Measurements from ENCODE around the gene NAV3.

The NAV3 gene

DNA sequence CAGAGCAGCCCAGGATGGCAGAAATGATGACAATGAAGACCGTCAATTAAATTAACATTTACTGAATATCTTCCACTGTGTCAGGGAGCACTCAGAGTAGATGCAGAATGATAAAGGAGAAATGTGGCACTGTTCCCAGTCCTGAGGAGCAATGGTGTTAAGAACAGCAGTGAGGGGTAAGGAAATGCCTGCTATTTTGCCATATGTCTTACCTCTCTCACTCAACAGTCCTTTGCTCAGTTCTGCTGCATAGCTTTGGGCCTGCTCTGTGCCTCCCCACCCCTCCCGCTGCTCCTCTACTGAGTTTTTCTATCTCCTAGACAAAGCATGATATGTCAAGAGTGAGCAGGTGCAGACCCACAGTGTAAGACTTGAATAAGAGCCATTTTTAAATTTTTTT, 318.8 kb downstream of the NAV3 start:
- no peak overlapping the region for H3K27ac ChIP-seq
- TF ChIP-seq, protein P1, sequence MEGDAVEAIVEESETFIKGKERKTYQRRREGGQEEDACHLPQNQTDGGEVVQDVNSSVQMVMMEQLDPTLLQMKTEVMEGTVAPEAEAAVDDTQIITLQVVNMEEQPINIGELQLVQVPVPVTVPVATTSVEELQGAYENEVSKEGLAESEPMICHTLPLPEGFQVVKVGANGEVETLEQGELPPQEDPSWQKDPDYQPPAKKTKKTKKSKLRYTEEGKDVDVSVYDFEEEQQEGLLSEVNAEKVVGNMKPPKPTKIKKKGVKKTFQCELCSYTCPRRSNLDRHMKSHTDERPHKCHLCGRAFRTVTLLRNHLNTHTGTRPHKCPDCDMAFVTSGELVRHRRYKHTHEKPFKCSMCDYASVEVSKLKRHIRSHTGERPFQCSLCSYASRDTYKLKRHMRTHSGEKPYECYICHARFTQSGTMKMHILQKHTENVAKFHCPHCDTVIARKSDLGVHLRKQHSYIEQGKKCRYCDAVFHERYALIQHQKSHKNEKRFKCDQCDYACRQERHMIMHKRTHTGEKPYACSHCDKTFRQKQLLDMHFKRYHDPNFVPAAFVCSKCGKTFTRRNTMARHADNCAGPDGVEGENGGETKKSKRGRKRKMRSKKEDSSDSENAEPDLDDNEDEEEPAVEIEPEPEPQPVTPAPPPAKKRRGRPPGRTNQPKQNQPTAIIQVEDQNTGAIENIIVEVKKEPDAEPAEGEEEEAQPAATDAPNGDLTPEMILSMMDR (conservative IDR thresholded peaks at IDR 0.05), result no peak

DNA sequence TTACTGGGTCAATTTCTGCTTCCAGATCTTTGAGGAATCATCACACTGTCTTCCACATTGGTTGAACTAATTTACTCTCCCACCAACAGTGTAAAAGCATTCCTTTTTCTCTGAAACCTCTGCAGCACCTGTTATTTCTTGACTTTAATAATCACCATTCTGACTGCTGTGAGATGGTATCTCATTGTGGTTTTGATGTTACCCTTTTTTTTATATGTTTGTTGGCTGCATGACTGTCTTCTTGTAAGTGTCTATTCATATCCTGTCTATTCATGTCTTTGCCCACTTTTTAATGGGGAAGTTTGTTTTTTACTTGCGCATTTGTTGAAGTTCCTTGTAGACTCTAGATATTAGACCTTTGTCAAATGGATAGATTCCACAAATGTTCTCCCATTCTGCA, 324.9 kb downstream of the NAV3 start:
- H3K27ac ChIP-seq, result no peak overlapping the region
- TF ChIP-seq, protein P1 (conservative IDR thresholded peaks at IDR 0.05), result no peak

DNA sequence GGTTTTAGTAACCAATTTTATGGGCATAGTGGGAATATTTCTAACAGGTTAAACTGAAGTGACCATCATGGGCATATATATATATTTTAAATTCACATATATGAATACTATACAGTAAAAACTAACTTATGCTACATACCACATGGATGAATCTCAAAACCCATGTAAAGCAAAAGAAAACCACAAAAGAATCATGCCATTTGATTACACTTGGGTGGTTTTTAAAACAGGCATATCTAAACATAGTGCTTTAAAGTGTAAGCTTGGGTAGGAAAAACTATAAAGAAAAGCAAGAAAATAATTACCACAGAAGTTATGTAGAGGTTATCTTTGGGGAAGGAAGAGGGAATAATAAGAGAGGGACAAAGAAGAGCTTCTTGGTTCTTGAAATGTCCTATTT, 326.1 kb downstream of the NAV3 start:
- H3K27ac ChIP-seq, result no peak overlapping the region
- TF ChIP-seq, protein P1 (conservative IDR thresholded peaks at IDR 0.05), result no peak

- TF ChIP-seq, protein P1 (conservative IDR thresholded peaks at IDR 0.05), result no peak
- H3K27ac ChIP-seq, result no peak overlapping the region
Measured at GRCh38 chr12:78157199-78157598, 326.5 kb downstream of the NAV3 start.

GRCh38 chr12:78164154-78164553, 333.5 kb downstream of the NAV3 start:
- TF ChIP-seq, protein P1 (conservative IDR thresholded peaks at IDR 0.05), result no peak
- no peak overlapping the region for H3K27ac ChIP-seq

DNA sequence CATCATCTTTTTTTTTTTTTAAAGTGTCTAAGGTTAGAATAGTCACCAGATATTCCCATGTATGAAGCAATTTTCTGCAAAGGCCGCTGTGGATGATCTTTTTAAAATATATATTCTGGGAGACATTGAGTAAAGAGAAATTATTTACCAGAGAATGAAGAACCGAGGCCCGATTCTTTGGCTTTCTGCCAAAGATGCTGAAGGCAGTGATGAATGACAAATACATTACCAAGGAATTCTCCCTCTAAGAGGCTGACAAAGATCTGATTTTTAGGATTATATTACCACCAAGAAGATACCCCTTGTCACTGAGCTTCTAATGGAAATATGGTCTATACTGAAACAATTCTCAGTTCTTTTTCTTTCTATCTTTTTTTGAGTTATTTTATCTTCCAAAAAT, 336.8 kb downstream of the NAV3 start:
- H3K27ac ChIP-seq, result no peak overlapping the region
- TF ChIP-seq, protein P1 (conservative IDR thresholded peaks at IDR 0.05), result no peak

DNA sequence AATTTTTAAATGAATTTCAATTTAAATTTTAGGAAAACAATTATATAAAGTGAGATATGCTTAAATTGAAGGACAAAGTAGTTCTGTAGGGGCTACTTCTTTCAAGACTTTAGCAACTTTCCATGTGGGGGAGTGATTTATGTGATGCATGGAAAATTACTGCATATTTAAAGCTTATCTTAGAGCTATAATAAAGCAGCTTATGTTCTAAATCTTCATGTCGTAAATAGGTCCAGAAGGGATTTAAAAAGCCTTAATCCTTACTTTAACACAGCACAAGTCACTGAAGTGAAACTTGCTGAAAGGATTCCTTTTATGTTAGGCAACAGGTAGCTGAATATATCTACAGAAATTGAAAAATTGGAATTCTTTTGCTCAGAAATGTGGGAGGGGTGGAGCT, 340.4 kb downstream of the NAV3 start:
- TF ChIP-seq, protein P1 (conservative IDR thresholded peaks at IDR 0.05), result no peak
- H3K27ac ChIP-seq, result no peak overlapping the region

DNA sequence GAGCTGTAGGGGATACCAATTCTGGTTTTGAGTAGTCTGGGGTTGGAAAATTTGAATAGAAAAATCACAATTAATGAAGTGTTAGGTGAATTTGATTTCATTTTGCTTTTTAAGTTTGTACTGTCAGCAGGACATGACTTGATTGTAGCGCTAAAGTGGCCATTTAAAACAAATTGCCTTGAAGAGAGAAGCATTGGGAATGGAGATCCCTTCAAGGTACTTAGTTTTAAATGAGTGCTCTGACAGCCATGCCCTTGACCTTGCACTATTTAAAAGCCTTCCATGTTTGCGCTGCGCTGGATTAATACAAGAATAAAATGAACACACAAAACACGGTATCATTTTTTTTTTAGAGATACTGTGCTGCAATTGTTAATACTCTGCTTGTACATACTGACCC, 345.9 kb downstream of the NAV3 start:
- H3K27ac ChIP-seq, result no peak overlapping the region
- TF ChIP-seq, protein P1 (conservative IDR thresholded peaks at IDR 0.05), result no peak
